Stimulated activated CD8-positive, alpha-beta memory T cell treated with anti-CD3 and anti-CD28 coated beads, Interleukin-4, amount 100 ng/mL, for 4 hours (primary cell): Measurements from ENCODE around the gene PRRG2.

Source experiments
- DNase-seq, 2 donors: peaks; one replicate each; pipeline ENCODE4 v3.0.0-alpha.2; 2020; ENCODE audit warnings: low read depth in 2 of 2, low spot score in 1 of 2

PRRG2 gene

GRCh38 chr19:49587227-49587626 lies 6.1 kb downstream of the PRRG2 start:
- DNase-seq: no peak

- no peak for DNase-seq
Measured at GRCh38 chr19:49588365-49589122, 7.4 kb downstream of the PRRG2 start.

- no peak for DNase-seq
Measured at GRCh38 chr19:49589502-49589905, 8.4 kb downstream of the PRRG2 start.

GRCh38 chr19:49590071-49590970 lies 9.2 kb downstream of the PRRG2 start:
- peak; percentile 84 to 89 for DNase-seq

GRCh38 chr19:49590971-49591730 lies 10.0 kb downstream of the PRRG2 start, which contains the start of gene PRR12:
PRR12 (plus strand) TSS chr19:49591182; CDS start chr19:49591655, 473 bp downstream.
- peak in 1 of 2 donors; percentile 61 for DNase-seq

- no peak for DNase-seq
Measured at GRCh38 chr19:49591731-49592485, 10.8 kb downstream of the PRRG2 start.

- no peak for DNase-seq
Measured at GRCh38 chr19:49592486-49593232, 11.5 kb downstream of the PRRG2 start.

- peak; percentile 84 to 88 for DNase-seq
Measured at GRCh38 chr19:49593233-49594113, 12.4 kb downstream of the PRRG2 start.

GRCh38 chr19:49594157-49594992 lies 13.3 kb downstream of the PRRG2 start:
- no peak for DNase-seq

- DNase-seq: no peak
Measured at GRCh38 chr19:49594993-49595818, 14.1 kb downstream of the PRRG2 start.

GRCh38 chr19:49595819-49596404 lies 14.8 kb downstream of the PRRG2 start:
- DNase-seq: no peak

- DNase-seq: no peak
Measured at GRCh38 chr19:49596407-49596806, 15.3 kb downstream of the PRRG2 start.

- no peak for DNase-seq
Measured at GRCh38 chr19:49596954-49597702, 16.0 kb downstream of the PRRG2 start.

GRCh38 chr19:49597703-49597974 lies 16.5 kb downstream of the PRRG2 start:
- DNase-seq: no peak

- DNase-seq: no peak
Measured at GRCh38 chr19:49599378-49600295, 18.5 kb downstream of the PRRG2 start.
